PC-3 (cell line): ENCODE data around the gene DNAJC8.

Experiments used
- EZH2 ChIP-seq: fragments of 300-600 bp; sonication (generic); IDR thresholded peaks from one replicate; pipeline ENCODE4 v1.6.1; 2017; ENCODE audit warnings: antibody characterized with exemption, mild to moderate bottlenecking, low read length; ENCODE audit not compliant: unreplicated experiment
- EZH2phosphoT487 ChIP-seq: fragments of 300-600 bp; sonication (generic); IDR thresholded peaks from 2 replicates; pipeline ENCODE4 v1.6.1; 2018; ENCODE audit warnings: mild to moderate bottlenecking, antibody characterized with exemption, low read length, borderline replicate concordance
- TF ChIP-seq, protein P1 (sequence below): fragments of 300-600 bp; sonication (generic); conservative IDR thresholded peaks from 2 replicates; pipeline ENCODE4 v1.5.1; 2017; ENCODE audit warnings: antibody characterized with exemption, low read depth, mild to moderate bottlenecking, low read length

DNA sequence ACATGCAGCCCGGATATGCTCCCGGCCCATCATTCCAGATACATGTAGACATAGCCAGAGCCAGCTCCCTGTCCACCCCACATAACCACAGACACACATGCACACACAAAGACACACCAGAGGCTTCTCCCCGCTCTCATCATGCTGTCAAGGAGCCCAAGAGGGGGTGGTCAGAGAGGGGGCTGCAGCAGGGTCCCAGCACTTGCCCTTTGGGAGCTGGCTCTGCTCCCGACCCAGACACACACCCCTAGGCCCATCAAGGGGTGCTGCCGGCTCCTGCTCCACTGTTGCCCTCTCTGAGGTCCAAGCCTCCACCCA is 58.9 kb downstream of the DNAJC8 start:
- TF ChIP-seq, protein P1, sequence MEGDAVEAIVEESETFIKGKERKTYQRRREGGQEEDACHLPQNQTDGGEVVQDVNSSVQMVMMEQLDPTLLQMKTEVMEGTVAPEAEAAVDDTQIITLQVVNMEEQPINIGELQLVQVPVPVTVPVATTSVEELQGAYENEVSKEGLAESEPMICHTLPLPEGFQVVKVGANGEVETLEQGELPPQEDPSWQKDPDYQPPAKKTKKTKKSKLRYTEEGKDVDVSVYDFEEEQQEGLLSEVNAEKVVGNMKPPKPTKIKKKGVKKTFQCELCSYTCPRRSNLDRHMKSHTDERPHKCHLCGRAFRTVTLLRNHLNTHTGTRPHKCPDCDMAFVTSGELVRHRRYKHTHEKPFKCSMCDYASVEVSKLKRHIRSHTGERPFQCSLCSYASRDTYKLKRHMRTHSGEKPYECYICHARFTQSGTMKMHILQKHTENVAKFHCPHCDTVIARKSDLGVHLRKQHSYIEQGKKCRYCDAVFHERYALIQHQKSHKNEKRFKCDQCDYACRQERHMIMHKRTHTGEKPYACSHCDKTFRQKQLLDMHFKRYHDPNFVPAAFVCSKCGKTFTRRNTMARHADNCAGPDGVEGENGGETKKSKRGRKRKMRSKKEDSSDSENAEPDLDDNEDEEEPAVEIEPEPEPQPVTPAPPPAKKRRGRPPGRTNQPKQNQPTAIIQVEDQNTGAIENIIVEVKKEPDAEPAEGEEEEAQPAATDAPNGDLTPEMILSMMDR = no peak
- no peak for TF ChIP-seq EZH2phosphoT487
- no peak for TF ChIP-seq EZH2
